Measurements from ENCODE around the gene TIMM17A.

DNA sequence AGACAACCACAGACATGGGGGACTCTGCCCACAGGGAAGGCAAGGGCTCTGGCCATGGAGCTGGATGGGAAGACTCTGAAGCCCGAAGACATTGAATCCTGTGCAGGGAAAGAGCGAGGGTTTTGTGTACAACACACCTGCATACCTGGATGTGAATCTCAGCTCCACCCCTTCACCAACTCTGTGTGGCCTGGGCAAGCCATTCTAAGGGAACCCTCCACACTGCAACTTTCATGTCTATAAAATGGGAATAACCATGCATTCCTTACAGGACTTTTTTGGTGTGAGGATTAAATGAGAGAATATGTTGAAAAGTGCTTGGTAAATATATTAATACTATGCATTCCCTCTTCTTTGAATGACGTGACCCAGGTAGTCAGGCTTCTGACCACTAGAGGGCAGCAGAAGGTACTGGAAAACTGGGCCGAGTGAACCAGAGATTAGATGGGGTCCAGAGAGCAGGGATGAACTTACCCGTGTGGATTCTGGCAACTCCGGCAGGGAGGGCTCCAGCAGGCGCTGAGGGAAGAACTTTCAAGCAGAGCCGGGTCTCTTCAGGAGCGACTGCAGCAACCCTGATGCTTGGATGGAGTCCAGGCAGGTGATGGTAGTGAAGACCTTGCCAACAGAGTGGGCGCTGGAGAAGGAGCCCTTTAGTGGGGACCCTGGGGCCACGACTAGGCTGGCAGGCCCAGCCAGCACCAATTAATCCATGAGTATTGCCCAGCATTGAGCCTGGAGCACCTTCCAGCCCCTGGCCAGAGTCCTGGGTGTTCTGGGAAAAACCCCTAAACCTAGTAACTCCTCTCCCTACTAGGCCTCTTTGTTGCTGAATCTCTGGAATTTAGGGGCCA, 54.2 kb downstream of the TIMM17A start:
- TF ChIP-seq MAZ (IDR thresholded peaks at IDR 0.05; ENCODE audit: borderline replicate concordance, low read depth, low read length) (0 out of 2 replicates have a peak, but pooled peaks have one; percentile 47), CTCF (conservative IDR thresholded peaks at IDR 0.05; ENCODE audit: low read depth, low read length) (peak; percentile 94), NFE2L2 (IDR thresholded peaks at IDR 0.05; ENCODE audit: low read depth, low read length) (no peak), RCOR1 (IDR thresholded peaks at IDR 0.05; ENCODE audit: insufficient replicate concordance, low read length) (no peak)
- TF ChIP-seq, protein P1, sequence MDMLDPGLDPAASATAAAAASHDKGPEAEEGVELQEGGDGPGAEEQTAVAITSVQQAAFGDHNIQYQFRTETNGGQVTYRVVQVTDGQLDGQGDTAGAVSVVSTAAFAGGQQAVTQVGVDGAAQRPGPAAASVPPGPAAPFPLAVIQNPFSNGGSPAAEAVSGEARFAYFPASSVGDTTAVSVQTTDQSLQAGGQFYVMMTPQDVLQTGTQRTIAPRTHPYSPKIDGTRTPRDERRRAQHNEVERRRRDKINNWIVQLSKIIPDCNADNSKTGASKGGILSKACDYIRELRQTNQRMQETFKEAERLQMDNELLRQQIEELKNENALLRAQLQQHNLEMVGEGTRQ (IDR thresholded peaks at IDR 0.05; ENCODE audit: low read depth, low read length): no peak

All from IMR-90 (cell line).